ENCODE data around the gene SLC16A1.

The SLC16A1 gene

GRCh38 chr1:112935461-112936111 is 20.4 kb downstream of the SLC16A1 start:
- Histone ChIP-seq H3K27me3 (ENCODE audit: insufficient read depth, low read length, poor library complexity, severe bottlenecking) (no peaks in the 10 kb centered on the region), H3K79me2 (ENCODE audit: insufficient read depth, low read length) (peaks cover 93% of the 10 kb centered on the region), H3K9me2 (replicated peaks; ENCODE audit: low read depth, low read length) (no peaks in the 10 kb centered on the region), H3F3A (ENCODE audit: low read depth) (no peaks in the 10 kb centered on the region), H4K20me1 (ENCODE audit: insufficient read depth, low read length, poor library complexity, severe bottlenecking) (peaks cover 25% of the 10 kb centered on the region), H3K9ac (ENCODE audit: low read depth, low read length, poor library complexity, severe bottlenecking) (no peak overlapping the region), H3K9me3 (ENCODE audit: insufficient read depth, low read depth, low read length) (no peaks in the 10 kb centered on the region), H2AFZ (ENCODE audit: low read length) (no peak overlapping the region), H3K36me3 (ENCODE audit: insufficient read depth, low read length) (0 out of 2 replicates have a peak, but pooled peaks cover 3% of the 10 kb centered on the region), H3K4me1 (ENCODE audit: insufficient read depth, low read length, poor library complexity, severe bottlenecking) (peaks cover 22% of the 10 kb centered on the region), H3K4me3 (ENCODE audit: low read length, poor library complexity, severe bottlenecking) (no peak overlapping the region), H3K4me2 (ENCODE audit: low read depth, low read length, poor library complexity, severe bottlenecking) (peak overlapping the region; percentile 8)
- TF ChIP-seq EZH2phosphoT487 (IDR thresholded peaks at IDR 0.05; ENCODE audit: borderline replicate concordance): no peak
- no peak for TF ChIP-seq CTCF (conservative IDR thresholded peaks at IDR 0.05; ENCODE audit: low read length)

- Histone ChIP-seq H3K4me2 (ENCODE audit: low read depth, low read length, poor library complexity, severe bottlenecking) (no peak overlapping the region), H2AFZ (ENCODE audit: low read length) (no peak overlapping the region), H3K4me3 (ENCODE audit: low read length, poor library complexity, severe bottlenecking) (no peak overlapping the region), H4K20me1 (ENCODE audit: insufficient read depth, low read length, poor library complexity, severe bottlenecking) (peaks cover 35% of the 10 kb centered on the region), H3K9me3 (ENCODE audit: insufficient read depth, low read depth, low read length) (no peaks in the 10 kb centered on the region), H3K27me3 (ENCODE audit: insufficient read depth, low read length, poor library complexity, severe bottlenecking) (no peaks in the 10 kb centered on the region), H3K79me2 (ENCODE audit: insufficient read depth, low read length) (peaks cover 93% of the 10 kb centered on the region), H3K9me2 (replicated peaks; ENCODE audit: low read depth, low read length) (no peaks in the 10 kb centered on the region), H3K36me3 (ENCODE audit: insufficient read depth, low read length) (0 out of 2 replicates have a peak, but pooled peaks cover 3% of the 10 kb centered on the region), H3K9ac (ENCODE audit: low read depth, low read length, poor library complexity, severe bottlenecking) (no peak overlapping the region), H3K4me1 (ENCODE audit: insufficient read depth, low read length, poor library complexity, severe bottlenecking) (peaks cover 22% of the 10 kb centered on the region), H3F3A (ENCODE audit: low read depth) (no peaks in the 10 kb centered on the region)
- TF ChIP-seq EZH2phosphoT487 (IDR thresholded peaks at IDR 0.05; ENCODE audit: borderline replicate concordance) (no peak), CTCF (conservative IDR thresholded peaks at IDR 0.05; ENCODE audit: low read length) (no peak)
Measured at GRCh38 chr1:112934577-112934976, 21.4 kb downstream of the SLC16A1 start.

- Histone ChIP-seq H3K79me2 (ENCODE audit: insufficient read depth, low read length) (peaks cover 93% of the 10 kb centered on the region), H3K9ac (ENCODE audit: low read depth, low read length, poor library complexity, severe bottlenecking) (no peak overlapping the region), H3K4me1 (ENCODE audit: insufficient read depth, low read length, poor library complexity, severe bottlenecking) (peaks cover 22% of the 10 kb centered on the region), H3K36me3 (ENCODE audit: insufficient read depth, low read length) (peaks cover 7% of the 10 kb centered on the region; the same call in 1 of the 2 replicates), H3K9me2 (replicated peaks; ENCODE audit: low read depth, low read length) (no peaks in the 10 kb centered on the region), H3K4me2 (ENCODE audit: low read depth, low read length, poor library complexity, severe bottlenecking) (no peak overlapping the region), H3K9me3 (ENCODE audit: insufficient read depth, low read depth, low read length) (no peaks in the 10 kb centered on the region), H4K20me1 (ENCODE audit: insufficient read depth, low read length, poor library complexity, severe bottlenecking) (peaks cover 36% of the 10 kb centered on the region), H3K27me3 (ENCODE audit: insufficient read depth, low read length, poor library complexity, severe bottlenecking) (no peaks in the 10 kb centered on the region), H2AFZ (ENCODE audit: low read length) (no peak overlapping the region), H3F3A (ENCODE audit: low read depth) (no peaks in the 10 kb centered on the region), H3K4me3 (ENCODE audit: low read length, poor library complexity, severe bottlenecking) (no peak overlapping the region)
- TF ChIP-seq EZH2phosphoT487 (IDR thresholded peaks at IDR 0.05; ENCODE audit: borderline replicate concordance) (no peak), CTCF (conservative IDR thresholded peaks at IDR 0.05; ENCODE audit: low read length) (no peak)
Measured at GRCh38 chr1:112933820-112934571, 22.0 kb downstream of the SLC16A1 start.
